Left kidney (tissue), 2 donors: ENCODE results near the gene SPEG. TPM values are rescaled to one million over a fixed set of nuclear protein-coding genes. Genes with fewer than 3 reads are reported as not detected.
A peak's percentile ranks its signal among the peaks of the same experiment; 100 is the strongest.

Source experiments
- DNase-seq: peaks from one replicate; pipeline ENCODE4 v3.0.0-alpha.2; 2013
- polyA plus RNA-seq: library from polyadenylated mRNA; unstranded; fragments of 120-200 nt; gene quantifications from one replicate; pipeline ENCODE4 v1.2.1, GENCODE V29; 2013; ENCODE audit not compliant: insufficient read length

Gene SPEG
- polyA plus RNA-seq, 1 donor: 10.8 TPM

DNA sequence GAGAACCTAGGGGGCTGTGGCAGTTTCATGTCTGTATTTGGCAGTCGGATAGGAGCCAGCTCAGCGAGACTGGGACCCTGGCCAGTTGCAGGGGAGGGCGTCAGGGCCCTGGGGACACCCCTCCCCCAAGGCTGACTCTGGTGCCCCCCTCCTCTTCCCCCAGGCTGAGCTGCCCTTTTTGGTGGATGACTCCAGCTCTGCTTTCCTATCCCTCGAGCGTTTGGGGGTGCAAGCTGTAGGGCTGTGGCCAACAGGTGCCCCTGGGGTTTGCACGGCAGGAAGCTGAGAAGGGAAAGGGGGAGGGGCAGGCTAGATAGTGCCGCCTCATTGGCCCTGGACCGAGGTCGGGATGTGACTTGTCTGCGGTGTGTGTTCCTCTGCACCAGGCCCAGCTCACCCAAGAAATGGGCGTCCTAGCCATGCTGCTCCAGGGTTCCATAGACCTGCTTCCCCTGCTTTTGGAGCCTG is 26.4 kb downstream of the SPEG start:
- no peak for DNase-seq

- DNase-seq: no peak
These were observed 27.0 kb downstream of the SPEG start for GRCh38 chr2:219461669-219462068.

DNA sequence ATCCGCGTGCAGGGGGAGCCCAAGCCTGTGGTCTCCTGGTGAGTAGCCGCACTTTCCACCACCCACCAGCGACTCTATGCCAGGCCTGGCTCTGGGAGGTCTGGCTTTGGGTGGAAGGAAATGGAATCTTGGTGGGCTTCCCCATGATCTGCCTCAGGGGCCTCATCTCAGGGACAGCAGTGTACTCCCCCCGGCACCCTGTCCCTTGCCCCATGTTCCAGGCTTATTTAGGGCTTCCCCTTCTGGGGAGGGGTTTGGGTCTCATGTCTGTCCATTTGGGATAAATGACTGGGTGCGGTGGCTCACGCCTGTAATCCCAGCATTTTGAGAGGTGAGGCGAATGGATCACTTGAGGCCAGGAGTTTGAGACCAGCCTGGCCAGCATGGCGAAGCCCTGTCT is 27.7 kb downstream of the SPEG start:
- no peak for DNase-seq

GRCh38 chr2:219464286-219465032 is 29.8 kb downstream of the SPEG start:
- no peak for DNase-seq

DNA sequence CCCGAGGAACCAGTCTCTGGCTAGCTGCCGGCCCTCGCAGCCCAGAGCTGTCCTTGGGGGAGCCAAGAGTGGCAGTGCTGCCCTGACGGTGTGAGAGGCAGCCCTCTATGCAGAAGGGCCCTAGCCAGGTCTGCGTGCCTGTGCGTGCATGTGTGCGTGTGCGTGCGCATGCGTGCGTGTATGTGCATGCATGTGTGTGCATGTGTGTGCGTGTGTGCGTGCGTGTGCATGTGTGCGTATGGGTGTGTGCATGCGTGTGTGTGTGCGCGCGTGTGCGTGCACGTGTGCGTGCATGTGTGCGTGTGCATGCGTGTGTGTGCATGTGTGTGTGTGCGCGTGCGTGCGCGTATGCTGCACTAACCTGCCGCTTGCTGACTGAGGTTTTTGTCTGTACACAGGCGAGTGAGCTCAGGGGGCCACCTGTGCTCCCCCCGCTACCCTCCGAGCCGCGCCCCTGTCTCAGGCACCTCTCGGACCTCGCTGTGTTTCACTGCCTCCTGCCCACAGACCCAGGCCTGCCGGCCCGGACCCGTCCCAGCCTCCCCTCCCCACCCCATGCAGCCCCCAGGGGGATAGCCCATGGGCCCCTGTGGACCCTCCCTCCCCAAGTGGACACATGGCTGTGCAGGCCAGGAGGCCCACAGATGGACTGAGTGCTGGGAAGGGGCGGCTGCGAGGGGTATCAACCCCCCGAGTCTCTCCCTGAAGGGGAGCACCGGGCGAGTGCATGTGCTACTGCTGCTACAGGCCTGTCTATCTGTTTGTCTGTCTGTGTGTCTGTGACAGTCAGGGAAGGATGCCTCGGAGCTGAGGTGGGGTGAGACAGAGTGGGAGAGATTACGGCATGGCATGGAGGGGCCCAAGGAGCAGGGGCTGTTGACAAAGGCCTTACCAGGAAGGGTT is 31.3 kb downstream of the SPEG start:
- no peak for DNase-seq

GRCh38 chr2:219466816-219467735 is 32.4 kb downstream of the SPEG start:
- no peak for DNase-seq

DNA sequence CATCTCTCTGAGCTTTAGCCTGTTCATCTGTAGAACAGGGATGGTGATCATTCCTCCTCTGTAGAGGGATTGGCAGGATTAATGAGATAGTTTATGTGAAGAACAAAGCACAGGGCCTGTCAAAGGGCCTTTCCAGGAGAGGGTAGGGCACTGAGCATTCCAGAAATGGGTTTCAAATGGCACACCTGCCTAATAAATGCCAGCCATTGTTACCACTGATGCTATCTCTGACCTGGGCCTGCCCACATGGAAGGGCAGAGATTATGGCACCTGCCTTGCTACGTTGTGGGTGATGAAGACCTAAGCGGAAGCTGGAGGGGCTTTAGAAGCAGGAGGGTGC is 33.1 kb downstream of the SPEG start:
- no peak for DNase-seq

DNA sequence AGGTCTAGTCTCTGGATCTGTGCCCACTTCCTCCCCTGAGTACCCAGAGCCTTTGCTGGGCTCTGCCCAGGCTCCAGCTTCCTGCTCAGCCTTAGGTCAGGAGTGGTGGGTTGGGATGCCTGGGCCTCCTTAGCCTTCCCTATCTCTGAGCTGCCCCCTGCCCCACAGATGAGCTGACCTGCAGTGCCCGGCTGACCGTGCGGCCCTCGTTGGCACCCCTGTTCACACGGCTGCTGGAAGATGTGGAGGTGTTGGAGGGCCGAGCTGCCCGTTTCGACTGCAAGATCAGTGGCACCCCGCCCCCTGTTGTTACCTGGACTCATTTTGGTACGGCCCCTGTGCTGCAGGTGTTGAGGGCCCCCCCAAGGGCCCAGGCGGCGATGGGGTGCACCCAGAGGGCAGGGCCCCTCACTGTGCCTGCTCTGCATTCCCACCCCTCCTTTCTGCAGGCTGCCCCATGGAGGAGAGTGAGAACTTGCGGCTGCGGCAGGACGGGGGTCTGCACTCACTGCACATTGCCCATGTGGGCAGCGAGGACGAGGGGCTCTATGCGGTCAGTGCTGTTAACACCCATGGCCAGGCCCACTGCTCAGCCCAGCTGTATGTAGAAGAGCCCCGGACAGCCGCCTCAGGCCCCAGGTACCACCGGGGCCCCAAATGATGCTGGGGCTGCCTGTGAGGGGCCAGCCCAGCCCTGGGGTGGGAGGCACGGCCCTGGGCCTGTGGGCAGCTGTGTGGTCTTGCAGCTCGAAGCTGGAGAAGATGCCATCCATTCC is 34.0 kb downstream of the SPEG start:
- DNase-seq: no peak

GRCh38 chr2:219469186-219469724 is 34.6 kb downstream of the SPEG start:
- DNase-seq: no peak

- no peak for DNase-seq
These were observed 35.8 kb downstream of the SPEG start for GRCh38 chr2:219470429-219470828.

DNA sequence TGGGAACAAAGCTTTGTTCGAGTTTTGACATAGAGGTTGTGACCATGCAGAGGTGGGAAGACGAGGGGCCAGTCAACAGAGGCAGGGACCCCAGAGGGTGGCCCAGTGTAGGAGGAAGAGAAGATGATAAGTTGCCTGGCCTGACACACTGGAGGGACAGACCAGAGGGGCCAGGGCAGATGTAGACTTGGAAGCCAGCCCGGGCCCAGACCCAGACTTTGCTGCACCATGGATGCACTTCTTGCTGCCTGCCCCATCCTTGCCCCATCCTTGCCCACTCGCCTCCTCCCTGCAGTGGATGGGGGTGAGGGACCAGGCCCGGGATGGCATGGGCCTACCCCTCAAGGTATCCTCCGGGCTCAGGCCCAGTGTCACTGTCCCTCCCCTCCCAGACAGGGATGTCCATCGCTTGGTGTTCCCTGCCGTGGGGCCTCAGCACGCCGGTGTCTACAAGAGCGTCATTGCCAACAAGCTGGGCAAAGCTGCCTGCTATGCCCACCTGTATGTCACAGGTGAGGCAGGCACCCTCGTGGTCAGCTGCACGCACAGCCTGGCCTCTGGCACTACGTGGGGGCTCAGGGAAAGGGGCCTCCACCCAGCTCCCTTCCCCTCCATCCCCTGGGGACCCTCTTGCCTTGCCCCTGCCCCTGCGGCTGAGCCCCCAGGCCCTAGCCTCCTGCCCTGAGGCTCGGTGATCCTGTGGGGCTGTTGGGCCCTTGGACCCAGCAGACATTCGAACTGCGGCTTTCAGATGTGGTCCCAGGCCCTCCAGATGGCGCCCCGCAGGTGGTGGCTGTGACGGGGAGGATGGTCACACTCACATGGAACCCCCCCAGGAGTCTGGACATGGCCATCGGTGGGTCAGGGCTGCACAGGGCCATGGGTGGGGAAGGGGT is 37.1 kb downstream of the SPEG start:
- no peak for DNase-seq

DNA sequence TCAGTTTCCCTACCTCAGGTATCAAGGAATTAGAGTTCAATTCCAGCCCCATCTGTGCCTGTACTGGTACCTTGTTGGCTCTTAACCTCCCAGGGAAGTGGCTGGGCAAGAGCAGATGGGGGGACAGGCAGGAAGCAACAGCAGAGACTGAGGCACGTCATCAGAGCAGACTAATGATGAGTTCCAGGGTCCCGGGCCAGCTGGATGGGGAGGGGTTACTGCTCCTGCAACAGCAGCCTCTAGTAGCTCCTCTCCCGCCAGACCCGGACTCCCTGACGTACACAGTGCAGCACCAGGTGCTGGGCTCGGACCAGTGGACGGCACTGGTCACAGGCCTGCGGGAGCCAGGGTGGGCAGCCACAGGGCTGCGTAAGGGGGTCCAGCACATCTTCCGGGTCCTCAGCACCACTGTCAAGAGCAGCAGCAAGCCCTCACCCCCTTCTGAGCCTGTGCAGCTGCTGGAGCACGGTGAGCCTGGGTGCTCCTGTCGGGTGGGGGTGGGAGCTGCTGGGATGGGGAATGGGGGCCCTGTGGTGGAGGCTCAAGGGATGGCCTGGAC is 38.1 kb downstream of the SPEG start:
- no peak for DNase-seq

- DNase-seq: no peak
These were observed 38.9 kb downstream of the SPEG start for GRCh38 chr2:219473511-219473910.

- DNase-seq: no peak
These were observed 39.8 kb downstream of the SPEG start for GRCh38 chr2:219474285-219475060.

- no peak for DNase-seq
These were observed 40.6 kb downstream of the SPEG start for GRCh38 chr2:219475278-219475677.

DNA sequence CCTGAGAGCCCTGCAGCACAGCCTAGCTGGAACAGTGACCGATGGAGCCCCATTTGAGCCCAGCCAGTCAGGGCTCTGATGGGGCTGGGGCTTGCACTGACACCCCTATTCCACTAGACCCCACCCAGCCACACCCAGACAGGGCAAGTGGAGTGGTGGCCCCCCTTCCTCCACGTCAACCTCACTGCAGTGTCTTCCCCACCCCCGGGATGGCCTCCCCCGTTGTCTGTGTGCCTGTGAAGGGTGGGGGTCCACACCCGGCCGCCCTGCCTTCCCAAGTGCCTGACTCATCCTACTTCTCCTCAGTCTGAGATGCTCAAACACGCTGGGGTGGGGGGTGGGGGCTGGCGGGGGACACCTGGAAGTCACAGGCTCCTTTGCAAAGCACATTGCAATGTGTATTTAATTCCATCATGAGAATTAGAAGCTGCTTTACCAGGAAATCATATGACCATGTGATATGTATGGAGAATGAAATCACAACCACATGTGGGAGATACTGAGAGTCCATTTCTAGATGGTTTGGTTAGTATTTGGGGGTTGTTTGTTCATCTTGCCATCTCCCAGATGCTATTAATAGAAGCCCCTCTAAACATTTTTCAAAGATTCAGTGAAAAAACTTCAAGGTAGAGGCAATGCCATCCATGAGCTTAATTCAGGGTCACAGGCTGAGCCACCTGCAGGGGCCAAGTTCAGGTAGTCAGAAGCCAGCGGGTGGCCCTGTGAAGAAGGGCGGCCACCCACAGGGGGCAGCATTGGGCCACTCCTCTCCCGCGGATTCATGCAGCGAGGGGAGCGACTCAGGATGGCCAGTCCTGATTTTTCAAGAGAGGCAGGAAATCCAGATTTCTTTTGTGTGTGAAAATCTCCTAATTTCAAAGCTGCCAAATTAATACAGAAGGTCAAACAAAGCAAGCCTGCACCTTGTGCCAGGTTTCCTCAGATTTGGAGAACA is 41.3 kb downstream of the SPEG start:
- DNase-seq: peak; percentile 73

DNA sequence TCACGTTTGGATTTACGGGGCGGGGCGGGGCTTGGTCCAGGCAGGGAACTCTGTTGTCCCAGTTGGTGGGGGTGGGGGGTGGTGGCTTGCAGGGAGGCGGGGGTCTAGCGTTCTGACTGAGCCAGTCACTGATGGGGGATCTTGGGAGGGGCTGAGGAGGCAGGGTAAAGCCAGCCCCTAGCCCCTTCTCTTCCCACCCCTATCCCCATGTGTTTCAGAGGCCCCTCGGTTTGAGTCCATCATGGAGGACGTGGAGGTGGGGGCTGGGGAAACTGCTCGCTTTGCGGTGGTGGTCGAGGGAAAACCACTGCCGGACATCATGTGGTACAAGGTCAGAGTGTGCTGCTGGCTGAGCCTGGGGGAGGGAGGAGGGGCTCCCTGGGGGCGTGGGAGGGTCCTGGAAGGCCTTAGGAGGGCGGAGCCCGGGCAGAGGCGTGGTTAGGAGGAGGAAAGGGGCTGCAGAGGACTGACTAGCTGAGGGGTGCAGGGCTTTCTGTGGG is 42.1 kb downstream of the SPEG start:
- peak; percentile 65 for DNase-seq

- DNase-seq: no peak
These were observed 42.5 kb downstream of the SPEG start for GRCh38 chr2:219477179-219477578.
